ENCODE data around the gene DNAH17. TPM values are rescaled to one million over a fixed set of nuclear protein-coding genes. Genes with fewer than 3 reads are reported as not detected.

The DNAH17 gene
- total RNA-seq, 1 experiment from 2014 or later: 0.13 TPM

GRCh38 chr17:78575899-78576298 lies 1.3 kb downstream of the DNAH17 start:
- H3K56ac ChIP-seq (ENCODE audit: insufficient read length, low read depth, low read length): no peak overlapping the region
- H3K27me3 ChIP-seq (ENCODE audit: insufficient read depth, low read length): no peaks in the 10 kb centered on the region
- Mint-ChIP-seq H3K27me3 (ENCODE audit: low read depth) (peaks cover 9% of the 10 kb centered on the region), H3K4me1 (peaks cover 21 to 33% of the 10 kb centered on the region in 2 experiments), H3K9me3 (peaks cover 5 to 10% of the 10 kb centered on the region in 2 experiments; a peak in 3 of 5 replicates), H3K4me3 (no peak overlapping the region), H3K27ac (no peak overlapping the region), H3K36me3 (ENCODE audit: insufficient read depth in 1 of 3, low read depth in 3 of 3) (peaks cover 0 to 4% (median 0%) of the 10 kb centered on the region in 3 experiments; a peak in 2 of 7 replicates)
- no peak overlapping the region for H3K4me2 ChIP-seq (ENCODE audit: insufficient read depth, insufficient read length, low read length)
- no peaks in the 10 kb centered on the region for H3K9me3 ChIP-seq (ENCODE audit: control insufficient read depth, low read depth, low read length)
- H2BK120ac ChIP-seq (ENCODE audit: low read depth, low read length, poor library complexity, severe bottlenecking): no peak overlapping the region
- H4K20me1 ChIP-seq (ENCODE audit: control insufficient read depth, insufficient read depth, insufficient read length): no peaks in the 10 kb centered on the region
- H3K79me2 ChIP-seq (ENCODE audit: insufficient read depth, low read length): no peaks in the 10 kb centered on the region
- no peak overlapping the region for H4K5ac ChIP-seq (ENCODE audit: insufficient read length, low read depth, low read length)
- H3K4ac ChIP-seq (ENCODE audit: low read depth, low read length): no peak overlapping the region
- H2AFZ ChIP-seq (ENCODE audit: low read length): no peak overlapping the region
- H4K91ac ChIP-seq (ENCODE audit: insufficient read length, low read depth, low read length): no peak overlapping the region
- H2BK5ac ChIP-seq (ENCODE audit: insufficient read length, low read length): no peak overlapping the region
- no peak overlapping the region for H2BK12ac ChIP-seq (ENCODE audit: insufficient read length, low read depth, low read length)
- H2BK20ac ChIP-seq (ENCODE audit: low read depth, low read length, poor library complexity, severe bottlenecking): no peak overlapping the region
- H3K9ac ChIP-seq (ENCODE audit: extremely low read depth, insufficient read length, low read length): no peak overlapping the region
- H3T11ph ChIP-seq (ENCODE audit: low read length): no peak overlapping the region
- no peak overlapping the region for H3K14ac ChIP-seq (ENCODE audit: insufficient read depth, low read length)
- no peak overlapping the region for H2BK15ac ChIP-seq (ENCODE audit: low read depth, low read length)
- DNase-seq: no peak
- no peak overlapping the region for H3K23ac ChIP-seq (ENCODE audit: insufficient read length, low read depth, low read length)
- WGBS (ENCODE audit: extremely low coverage, insufficient read length, low lambda C conversion rate): no CpG with 5 or more reads among the region's 7 CpGs
- H4K8ac ChIP-seq (replicated peaks; ENCODE audit: insufficient read length, low read depth, low read length): no peak overlapping the region
- 0 out of 2 replicates have a peak, but pooled peaks cover 3% of the 10 kb centered on the region for H3K4me1 ChIP-seq (ENCODE audit: insufficient read depth, low read length)
- no peak for TF ChIP-seq CTCF (conservative IDR thresholded peaks at IDR 0.05)
- no peak overlapping the region for H3K27ac ChIP-seq (ENCODE audit: insufficient read length, low read depth, low read length)
- no peak overlapping the region for H2AK5ac ChIP-seq (ENCODE audit: insufficient read length, low read length)
- H3K79me1 ChIP-seq (ENCODE audit: insufficient read depth, low read depth, low read length, poor library complexity, severe bottlenecking): no peaks in the 10 kb centered on the region
- H3K18ac ChIP-seq (ENCODE audit: insufficient read length, low read depth, low read length): no peak overlapping the region
- no peaks in the 10 kb centered on the region for H3K23me2 ChIP-seq (ENCODE audit: insufficient read length, low read depth, low read length, poor library complexity, severe bottlenecking)

Data from H9 (cell line).